NCI-H128 (cell line): ENCODE results near the gene TSPY2.
"Not testable (repeated sequence)": the region's sequence is repeated elsewhere in the genome, so short reads cannot be mapped to it uniquely, and the experiment has no call there.

Experiments
- DNase-seq: peaks from one replicate; lab custom pipeline; 2025; ENCODE audit not compliant: unreplicated experiment; lab: John Stamatoyannopoulos, UW

The TSPY2 gene, protein sequence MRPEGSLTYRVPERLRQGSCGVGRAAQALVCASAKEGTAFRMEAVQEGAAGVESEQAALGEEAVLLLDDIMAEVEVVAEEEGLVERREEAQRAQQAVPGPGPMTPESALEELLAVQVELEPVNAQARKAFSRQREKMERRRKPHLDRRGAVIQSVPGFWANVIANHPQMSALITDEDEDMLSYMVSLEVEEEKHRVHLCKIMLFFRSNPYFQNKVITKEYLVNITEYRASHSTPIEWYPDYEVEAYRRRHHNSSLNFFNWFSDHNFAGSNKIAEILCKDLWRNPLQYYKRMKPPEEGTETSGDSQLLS

DNA sequence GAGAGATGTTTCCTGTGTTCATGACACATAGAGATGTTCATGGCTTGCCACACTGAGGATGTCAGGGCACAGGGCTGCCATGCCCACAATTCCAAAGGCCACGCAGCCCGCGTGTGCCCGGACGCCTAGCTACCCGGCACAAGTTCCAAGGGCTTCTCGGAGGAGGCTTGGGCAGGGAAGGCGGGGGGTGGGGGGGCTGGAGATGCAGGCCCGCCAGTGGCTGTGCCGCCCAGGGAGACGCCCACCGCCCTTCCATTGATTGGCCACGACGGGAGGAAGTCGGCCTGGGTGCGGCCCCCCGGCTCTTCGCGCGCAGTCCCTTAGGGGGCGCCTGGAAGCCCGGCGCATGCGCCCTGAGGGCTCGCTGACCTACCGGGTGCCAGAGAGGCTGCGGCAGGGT lies at the start of gene TSPY2:
Gene TSPY2 (plus strand): TSS at position 301 of the 400 bp plus-strand sequence. CDS start 46 bp downstream, at position 347.
- DNase-seq = not testable (repeated sequence)

DNA sequence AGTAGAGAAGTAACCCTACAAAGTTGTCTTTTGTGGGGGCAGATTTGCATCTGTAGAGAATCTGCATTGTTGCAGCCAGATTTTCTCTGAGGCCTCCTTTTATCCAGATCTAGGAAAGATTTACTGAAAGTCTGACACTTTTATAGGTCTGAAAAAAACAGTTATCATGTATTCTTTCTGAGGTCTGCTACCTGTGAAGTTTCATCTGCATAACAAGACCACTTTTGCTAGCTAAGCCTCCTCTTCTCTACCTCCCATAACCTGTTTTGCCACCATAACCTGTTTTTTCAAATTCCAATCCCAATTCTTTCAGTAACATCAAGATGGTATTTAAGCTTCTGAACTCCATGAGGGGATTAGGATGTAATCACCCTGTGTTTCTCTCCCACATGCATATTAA lies 36.5 kb upstream of the TSPY2 start:
- DNase-seq = not testable (repeated sequence)

DNA sequence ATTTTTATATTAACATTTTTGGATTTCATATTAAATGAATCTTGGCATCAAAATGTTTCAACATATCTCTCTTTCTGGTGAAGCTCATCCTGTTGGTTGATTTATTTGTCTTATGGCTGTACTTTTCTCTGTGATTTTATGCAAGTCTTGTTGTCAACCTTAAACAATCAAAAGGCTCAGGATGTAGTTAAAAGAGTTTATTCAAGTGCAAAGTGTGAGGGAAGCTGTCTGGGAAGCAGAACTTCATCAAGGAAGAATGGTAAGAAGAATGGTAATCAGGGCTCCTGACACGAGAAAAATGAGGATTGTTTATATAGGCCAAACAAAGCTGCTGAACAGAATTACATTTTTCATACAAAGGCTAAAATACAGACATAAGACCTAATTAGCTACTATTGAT lies 29.0 kb upstream of the TSPY2 start:
- not testable (repeated sequence) for DNase-seq

DNA sequence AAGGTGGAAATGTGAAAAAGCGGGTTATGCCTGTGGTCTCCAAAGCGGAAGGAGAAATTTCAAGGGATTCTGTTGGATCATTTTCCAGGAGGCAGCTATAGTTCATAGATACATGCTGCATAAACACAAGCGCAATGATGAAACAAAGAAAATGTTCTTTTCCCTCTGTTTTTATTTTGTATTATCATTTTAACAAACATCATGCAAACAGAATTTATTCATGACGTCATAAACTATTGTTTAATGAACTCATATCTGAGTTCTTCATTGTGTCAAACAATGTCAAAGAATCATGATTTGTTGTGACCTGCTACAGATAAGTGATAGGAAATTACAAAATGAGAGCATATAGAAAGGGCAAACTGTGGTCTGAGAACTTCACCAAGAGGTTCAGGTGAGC lies 23.8 kb downstream of the TSPY2 start:
- DNase-seq = not testable (repeated sequence)
